Neural cell (in vitro differentiated cells): ENCODE data around the gene DLK2. TPM values are rescaled to one million over a fixed set of nuclear protein-coding genes. Genes with fewer than 3 reads are reported as not detected.

Source experiments
- H2AFZ ChIP-seq: fragments of 200-600, 300-800 bp; sonication (generic), shearing (Covaris generic); 2 replicates; pipeline ENCODE4 v1.6.0; 2014; ENCODE audit warnings: low read depth, mild to moderate bottlenecking, antibody characterized with exemption, low read length, moderate library complexity
- H3F3A ChIP-seq: fragments of 200-600 bp; shearing (Covaris generic); 2 replicates; pipeline ENCODE4 v1.6.1; 2016; ENCODE audit warnings: mild to moderate bottlenecking, moderate library complexity, mixed read lengths, antibody characterized with exemption, low read length; ENCODE audit not compliant: insufficient read depth, poor library complexity, severe bottlenecking
- H3K27ac ChIP-seq: fragments of 200-600, 300-800 bp; sonication (generic), shearing (Covaris generic); 2 replicates; pipeline ENCODE4 v1.5.1; 2014; ENCODE audit warnings: mild to moderate bottlenecking, low read length, moderate library complexity
- H3K27me3 ChIP-seq: fragments of 300-800, 200-600 bp; sonication (generic), shearing (Covaris generic); 2 replicates; pipeline ENCODE4 v1.6.0; 2014; ENCODE audit warnings: mild to moderate bottlenecking, low read depth, low read length, moderate library complexity; ENCODE audit not compliant: insufficient read depth
- H3K36me3 ChIP-seq: fragments of 300-800, 200-600 bp; sonication (generic), shearing (Covaris generic); 2 replicates; pipeline ENCODE4 v1.5.1; 2014; ENCODE audit warnings: mild to moderate bottlenecking, antibody characterized with exemption, low read length, moderate library complexity; ENCODE audit not compliant: insufficient read depth
- H3K4me2 ChIP-seq: fragments of 300-800, 200-600 bp; sonication (generic), shearing (Covaris generic); 2 replicates; pipeline ENCODE4 v1.6.0; 2014; ENCODE audit warnings: mild to moderate bottlenecking, low read length
- H3K4me3 ChIP-seq: fragments of 300-800, 200-600 bp; sonication (generic), shearing (Covaris generic); 2 replicates; pipeline ENCODE4 v1.5.1; 2014; ENCODE audit warnings: mild to moderate bottlenecking, low read length, moderate library complexity
- H3K79me2 ChIP-seq: fragments of 200-600 bp; shearing (Covaris generic); replicated peaks from 2 replicates; pipeline ENCODE4 v1.6.0; 2014; ENCODE audit warnings: mild to moderate bottlenecking, low read length, moderate library complexity; ENCODE audit not compliant: insufficient read depth
- H3K9ac ChIP-seq: fragments of 300-800, 200-600 bp; sonication (generic), shearing (Covaris generic); 2 replicates; pipeline ENCODE4 v1.6.1; 2016; ENCODE audit warnings: mild to moderate bottlenecking, low read length, mixed read lengths
- H3K9me2 ChIP-seq: fragments of 200-600 bp; shearing (Covaris generic); 2 replicates; pipeline ENCODE4 v1.6.1; 2016; ENCODE audit warnings: mild to moderate bottlenecking, low read length, mixed read lengths; ENCODE audit not compliant: insufficient read depth
- H3K9me3 ChIP-seq: fragments of 200-600, 300-800 bp; sonication (generic), shearing (Covaris generic); 2 replicates; pipeline ENCODE4 v1.6.1; 2016; ENCODE audit warnings: mild to moderate bottlenecking, mixed run types, low read length, moderate library complexity, mixed read lengths
- H4K20me1 ChIP-seq: fragments of 200-600 bp; shearing (Covaris generic); 2 replicates; pipeline ENCODE4 v1.6.1; 2016; ENCODE audit warnings: mild to moderate bottlenecking, mixed run types; ENCODE audit not compliant: insufficient read depth
- EP300 ChIP-seq: fragments of 450-650 bp; conservative IDR thresholded peaks from 2 replicates; pipeline ENCODE4 v1.6.1; 2014; ENCODE audit warnings: antibody characterized with exemption, mild to moderate bottlenecking, moderate library complexity; ENCODE audit not compliant: poor library complexity, severe bottlenecking
- EZH2 ChIP-seq: fragments of 200-600, 300-800 bp; shearing (Covaris generic), sonication (generic); IDR thresholded peaks from 2 replicates; pipeline ENCODE4 v1.6.1; 2014; ENCODE audit warnings: antibody characterized with exemption, low read length, borderline replicate concordance, mild to moderate bottlenecking; ENCODE audit not compliant: insufficient read depth, poor library complexity, severe bottlenecking
- MXI1 ChIP-seq: fragments of 450-650 bp; conservative IDR thresholded peaks from 2 replicates; pipeline ENCODE4 v1.6.1; 2014; ENCODE audit warnings: antibody characterized with exemption, mild to moderate bottlenecking; ENCODE audit not compliant: poor library complexity, severe bottlenecking
- POLR2AphosphoS5 ChIP-seq: IDR thresholded peaks from 2 replicates; pipeline ENCODE4 v1.6.1; 2012
- RAD21 ChIP-seq: fragments of 450-650 bp; conservative IDR thresholded peaks from 2 replicates; pipeline ENCODE4 v1.6.1; 2014; ENCODE audit warnings: antibody characterized with exemption, mild to moderate bottlenecking, moderate library complexity
- SMC3 ChIP-seq: fragments of 450-650 bp; conservative IDR thresholded peaks from 2 replicates; pipeline ENCODE4 v1.6.1; 2014; ENCODE audit warnings: antibody characterized with exemption, mild to moderate bottlenecking, moderate library complexity; ENCODE audit not compliant: poor library complexity
- TAF1 ChIP-seq: IDR thresholded peaks from 2 replicates; pipeline ENCODE4 v1.6.1; 2012; ENCODE audit warnings: low read depth
- polyA plus RNA-seq: library from polyadenylated mRNA; depleted of rRNA; stranded (reverse); fragments of >200 nt; gene quantifications from 2 replicates; pipeline ENCODE4 v1.2.3, GENCODE V29; 2014
- TF ChIP-seq, protein P1 (sequence below): fragments of 450-650 bp; IDR thresholded peaks from 2 replicates; pipeline ENCODE4 v1.5.1; 2014; ENCODE audit warnings: antibody characterized with exemption, mild to moderate bottlenecking, moderate library complexity; ENCODE audit not compliant: poor library complexity, severe bottlenecking
- TF ChIP-seq, protein P2 (sequence below): IDR thresholded peaks from 2 replicates; pipeline ENCODE4 v1.6.1; 2012; ENCODE audit warnings: borderline replicate concordance

Gene DLK2
- polyA plus RNA-seq, 1 donor from 2014 or later = 19.8 TPM

DNA sequence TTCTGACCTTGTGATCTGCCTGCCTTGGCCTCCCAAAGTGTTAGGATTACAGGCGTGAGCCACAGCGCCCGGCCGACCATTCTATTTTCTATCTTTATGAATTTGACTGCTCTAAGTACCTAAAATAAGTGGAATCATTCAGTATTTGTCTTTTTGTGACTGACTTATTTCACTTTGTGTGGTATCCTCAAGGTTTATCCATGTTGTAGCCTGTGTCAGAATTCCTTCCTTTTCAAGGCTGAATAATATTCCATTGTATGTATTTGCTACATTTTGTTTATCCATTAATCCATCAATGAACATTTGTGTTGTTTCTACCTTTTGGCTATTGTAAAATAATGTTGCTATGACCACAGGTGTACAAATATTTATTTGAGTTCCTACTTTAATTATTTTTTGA, 17.2 kb upstream of the DLK2 start:
- Histone ChIP-seq H3K9me3 (no peaks in the 10 kb centered on the region), H3K9me2 (no peaks in the 10 kb centered on the region), H3K9ac (no peak overlapping the region), H3K4me2 (no peak overlapping the region), H3K27me3 (no peaks in the 10 kb centered on the region), H4K20me1 (no peaks in the 10 kb centered on the region), H2AFZ (no peak overlapping the region), H3K36me3 (no peaks in the 10 kb centered on the region), H3F3A (no peaks in the 10 kb centered on the region), H3K4me3 (no peak overlapping the region), H3K79me2 (peaks cover 1% of the 10 kb centered on the region), H3K27ac (no peak overlapping the region)
- TF ChIP-seq, protein P1, sequence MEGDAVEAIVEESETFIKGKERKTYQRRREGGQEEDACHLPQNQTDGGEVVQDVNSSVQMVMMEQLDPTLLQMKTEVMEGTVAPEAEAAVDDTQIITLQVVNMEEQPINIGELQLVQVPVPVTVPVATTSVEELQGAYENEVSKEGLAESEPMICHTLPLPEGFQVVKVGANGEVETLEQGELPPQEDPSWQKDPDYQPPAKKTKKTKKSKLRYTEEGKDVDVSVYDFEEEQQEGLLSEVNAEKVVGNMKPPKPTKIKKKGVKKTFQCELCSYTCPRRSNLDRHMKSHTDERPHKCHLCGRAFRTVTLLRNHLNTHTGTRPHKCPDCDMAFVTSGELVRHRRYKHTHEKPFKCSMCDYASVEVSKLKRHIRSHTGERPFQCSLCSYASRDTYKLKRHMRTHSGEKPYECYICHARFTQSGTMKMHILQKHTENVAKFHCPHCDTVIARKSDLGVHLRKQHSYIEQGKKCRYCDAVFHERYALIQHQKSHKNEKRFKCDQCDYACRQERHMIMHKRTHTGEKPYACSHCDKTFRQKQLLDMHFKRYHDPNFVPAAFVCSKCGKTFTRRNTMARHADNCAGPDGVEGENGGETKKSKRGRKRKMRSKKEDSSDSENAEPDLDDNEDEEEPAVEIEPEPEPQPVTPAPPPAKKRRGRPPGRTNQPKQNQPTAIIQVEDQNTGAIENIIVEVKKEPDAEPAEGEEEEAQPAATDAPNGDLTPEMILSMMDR = no peak
- TF ChIP-seq EP300 = no peak
- TF ChIP-seq RAD21 = no peak
- TF ChIP-seq EZH2 = no peak
- no peak for TF ChIP-seq TAF1
- no peak for TF ChIP-seq MXI1
- TF ChIP-seq, protein P2, sequence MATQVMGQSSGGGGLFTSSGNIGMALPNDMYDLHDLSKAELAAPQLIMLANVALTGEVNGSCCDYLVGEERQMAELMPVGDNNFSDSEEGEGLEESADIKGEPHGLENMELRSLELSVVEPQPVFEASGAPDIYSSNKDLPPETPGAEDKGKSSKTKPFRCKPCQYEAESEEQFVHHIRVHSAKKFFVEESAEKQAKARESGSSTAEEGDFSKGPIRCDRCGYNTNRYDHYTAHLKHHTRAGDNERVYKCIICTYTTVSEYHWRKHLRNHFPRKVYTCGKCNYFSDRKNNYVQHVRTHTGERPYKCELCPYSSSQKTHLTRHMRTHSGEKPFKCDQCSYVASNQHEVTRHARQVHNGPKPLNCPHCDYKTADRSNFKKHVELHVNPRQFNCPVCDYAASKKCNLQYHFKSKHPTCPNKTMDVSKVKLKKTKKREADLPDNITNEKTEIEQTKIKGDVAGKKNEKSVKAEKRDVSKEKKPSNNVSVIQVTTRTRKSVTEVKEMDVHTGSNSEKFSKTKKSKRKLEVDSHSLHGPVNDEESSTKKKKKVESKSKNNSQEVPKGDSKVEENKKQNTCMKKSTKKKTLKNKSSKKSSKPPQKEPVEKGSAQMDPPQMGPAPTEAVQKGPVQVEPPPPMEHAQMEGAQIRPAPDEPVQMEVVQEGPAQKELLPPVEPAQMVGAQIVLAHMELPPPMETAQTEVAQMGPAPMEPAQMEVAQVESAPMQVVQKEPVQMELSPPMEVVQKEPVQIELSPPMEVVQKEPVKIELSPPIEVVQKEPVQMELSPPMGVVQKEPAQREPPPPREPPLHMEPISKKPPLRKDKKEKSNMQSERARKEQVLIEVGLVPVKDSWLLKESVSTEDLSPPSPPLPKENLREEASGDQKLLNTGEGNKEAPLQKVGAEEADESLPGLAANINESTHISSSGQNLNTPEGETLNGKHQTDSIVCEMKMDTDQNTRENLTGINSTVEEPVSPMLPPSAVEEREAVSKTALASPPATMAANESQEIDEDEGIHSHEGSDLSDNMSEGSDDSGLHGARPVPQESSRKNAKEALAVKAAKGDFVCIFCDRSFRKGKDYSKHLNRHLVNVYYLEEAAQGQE = no peak
- no peak for TF ChIP-seq POLR2AphosphoS5
- no peak for TF ChIP-seq SMC3

DNA sequence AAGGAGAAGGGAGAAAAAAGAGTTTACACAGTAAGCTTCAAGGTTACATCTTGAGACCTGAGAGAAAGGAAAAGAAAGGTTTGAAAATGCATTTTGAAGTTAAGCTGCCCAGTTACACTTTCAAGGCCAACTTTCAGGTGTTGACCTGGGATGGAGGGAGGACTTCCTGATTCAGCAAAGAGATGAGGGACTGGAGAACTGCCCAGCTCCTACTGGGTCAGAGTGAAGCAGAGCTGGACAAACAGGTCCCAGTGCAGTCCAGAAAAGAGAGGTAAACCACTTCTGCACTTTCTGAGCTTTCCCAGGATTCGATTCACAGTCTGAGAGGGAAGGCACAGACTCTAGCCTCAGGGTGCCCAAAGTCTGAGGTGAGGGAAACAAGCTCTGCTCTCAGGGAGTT, 16.1 kb upstream of the DLK2 start:
- Histone ChIP-seq H3K4me3 (no peak overlapping the region), H3K9me3 (no peaks in the 10 kb centered on the region), H3F3A (no peaks in the 10 kb centered on the region), H2AFZ (no peak overlapping the region), H4K20me1 (no peaks in the 10 kb centered on the region), H3K27me3 (no peaks in the 10 kb centered on the region), H3K79me2 (no peaks in the 10 kb centered on the region), H3K27ac (no peak overlapping the region), H3K4me2 (no peak overlapping the region), H3K9ac (no peak overlapping the region), H3K36me3 (no peaks in the 10 kb centered on the region), H3K9me2 (no peaks in the 10 kb centered on the region)
- TF ChIP-seq EZH2 = no peak
- TF ChIP-seq RAD21 = no peak
- no peak for TF ChIP-seq TAF1
- TF ChIP-seq, protein P1 = no peak
- no peak for TF ChIP-seq POLR2AphosphoS5
- TF ChIP-seq, protein P2 = no peak
- no peak for TF ChIP-seq SMC3
- TF ChIP-seq EP300 = no peak
- no peak for TF ChIP-seq MXI1
